Measurements from ENCODE around the gene SGSH.

GRCh38 chr17:80228477-80228876 is 8.3 kb upstream of the SGSH start:
- TF ChIP-seq CTCF (conservative IDR thresholded peaks at IDR 0.05; ENCODE audit: low read length) = no peak
- no peak for TF ChIP-seq EZH2phosphoT487 (IDR thresholded peaks at IDR 0.05; ENCODE audit: borderline replicate concordance)
